NCI-H1105 (cell line): Measurements from ENCODE around the gene CNGA2.

Experiments
- DNase-seq: peaks from one replicate; lab custom pipeline; 2025; lab: John Stamatoyannopoulos, UW

The CNGA2 gene

GRCh38 chrX:151753313-151754046 is 18.9 kb downstream of the CNGA2 start:
- peak; percentile 66 for DNase-seq

GRCh38 chrX:151754047-151754429 is 19.5 kb downstream of the CNGA2 start:
- peak; percentile 76 for DNase-seq

- no peak for DNase-seq
Observed at GRCh38 chrX:151754641-151755215, 20.2 kb downstream of the CNGA2 start.

GRCh38 chrX:151759041-151759708 is 24.6 kb downstream of the CNGA2 start:
- no peak for DNase-seq

GRCh38 chrX:151762802-151763201 is 28.3 kb downstream of the CNGA2 start:
- DNase-seq = no peak

GRCh38 chrX:151763711-151764110 is 29.2 kb downstream of the CNGA2 start:
- DNase-seq = no peak

- DNase-seq = no peak
Observed at GRCh38 chrX:151765026-151765425, 30.5 kb downstream of the CNGA2 start.

GRCh38 chrX:151771726-151772125 is 37.2 kb downstream of the CNGA2 start:
- DNase-seq = no peak

GRCh38 chrX:151773434-151773833 is 38.9 kb downstream of the CNGA2 start:
- no peak for DNase-seq

GRCh38 chrX:151774421-151774820 is 39.9 kb downstream of the CNGA2 start:
- no peak for DNase-seq

GRCh38 chrX:151776181-151776731 is 41.7 kb downstream of the CNGA2 start:
- no peak for DNase-seq

- no peak for DNase-seq
Observed at GRCh38 chrX:151776936-151777335, 42.4 kb downstream of the CNGA2 start.

- no peak for DNase-seq
Observed at GRCh38 chrX:151779258-151779657, 44.7 kb downstream of the CNGA2 start.

- no peak for DNase-seq
Observed at GRCh38 chrX:151780621-151781020, 46.1 kb downstream of the CNGA2 start.

GRCh38 chrX:151789179-151789800 is 54.7 kb downstream of the CNGA2 start:
- DNase-seq = no peak

- no peak for DNase-seq
Observed at GRCh38 chrX:151790481-151791160, 56.1 kb downstream of the CNGA2 start.

GRCh38 chrX:151791961-151792360 is 57.4 kb downstream of the CNGA2 start:
- DNase-seq = no peak

GRCh38 chrX:151792505-151792904 is 58.0 kb downstream of the CNGA2 start:
- DNase-seq = no peak

- no peak for DNase-seq
Observed at GRCh38 chrX:151793886-151794285, 59.3 kb downstream of the CNGA2 start.
